Osteocyte (in vitro differentiated cells): ENCODE results near the gene KDM4B. TPM values are rescaled to one million over a fixed set of nuclear protein-coding genes. Genes with fewer than 3 reads are reported as not detected.
"Not testable (repeated sequence)": the region's sequence is repeated elsewhere in the genome, so short reads cannot be mapped to it uniquely, and the experiment has no call there.

Experiments
- DNase-seq: peaks from one replicate; pipeline ENCODE4 v3.0.0; 2021; ENCODE audit warnings: mixed read lengths; ENCODE audit not compliant: unreplicated experiment; ENCODE audit errors: extremely low spot score
- H3K27ac Mint-ChIP-seq: one replicate; pipeline ENCODE4 v1.8.0; 2021; ENCODE audit warnings: mild to moderate bottlenecking, mixed read lengths; ENCODE audit not compliant: unreplicated experiment
- H3K27me3 Mint-ChIP-seq: one replicate; pipeline ENCODE4 v1.8.0; 2021; ENCODE audit warnings: mixed read lengths; ENCODE audit not compliant: unreplicated experiment
- H3K36me3 Mint-ChIP-seq: one replicate; pipeline ENCODE4 v1.8.0; 2021; ENCODE audit warnings: mixed read lengths; ENCODE audit not compliant: unreplicated experiment
- H3K4me1 Mint-ChIP-seq: one replicate; pipeline ENCODE4 v1.8.0; 2021; ENCODE audit warnings: mixed read lengths; ENCODE audit not compliant: unreplicated experiment
- H3K4me3 Mint-ChIP-seq: one replicate; pipeline ENCODE4 v1.8.0; 2021; ENCODE audit warnings: mild to moderate bottlenecking, moderate library complexity, mixed read lengths; ENCODE audit not compliant: unreplicated experiment
- H3K9me3 Mint-ChIP-seq: one replicate; pipeline ENCODE4 v1.8.0; 2021; ENCODE audit warnings: mixed read lengths; ENCODE audit not compliant: unreplicated experiment
- CTCF ChIP-seq: fragments of 200-600 bp; sonication (generic); IDR thresholded peaks from 2 replicates; pipeline ENCODE4 v1.5.0; 2021; ENCODE audit warnings: antibody characterized with exemption, mild to moderate bottlenecking, moderate library complexity
- total RNA-seq: library from RNA; stranded (reverse); gene quantifications from 2 replicates; pipeline ENCODE4 v1.2.1, GENCODE V29; 2021

KDM4B gene
- total RNA-seq, 1 donor from 2014 or later: 49.0 TPM

GRCh38 chr19:4972509-4973230 lies 3.8 kb downstream of the KDM4B start:
- H3K27me3 Mint-ChIP-seq: no peaks in the 10 kb centered on the region
- H3K4me1 Mint-ChIP-seq: peaks cover 59% of the 10 kb centered on the region
- DNase-seq: no peak
- H3K9me3 Mint-ChIP-seq: no peaks in the 10 kb centered on the region
- no peak overlapping the region for H3K27ac Mint-ChIP-seq
- H3K4me3 Mint-ChIP-seq: no peak overlapping the region
- H3K36me3 Mint-ChIP-seq: peaks cover 5% of the 10 kb centered on the region
- TF ChIP-seq CTCF: no peak

GRCh38 chr19:4974880-4975469 lies 6.1 kb downstream of the KDM4B start:
- H3K27ac Mint-ChIP-seq: no peak overlapping the region
- no peaks in the 10 kb centered on the region for H3K27me3 Mint-ChIP-seq
- peaks cover 5% of the 10 kb centered on the region for H3K36me3 Mint-ChIP-seq
- no peak overlapping the region for H3K4me3 Mint-ChIP-seq
- peaks cover 71% of the 10 kb centered on the region for H3K4me1 Mint-ChIP-seq
- no peak for DNase-seq
- H3K9me3 Mint-ChIP-seq: no peaks in the 10 kb centered on the region
- TF ChIP-seq CTCF: no peak

- not testable (repeated sequence) for H3K27ac Mint-ChIP-seq, H3K9me3 Mint-ChIP-seq, H3K4me3 Mint-ChIP-seq
Observed at GRCh38 chr19:4975601-4976000, 6.7 kb downstream of the KDM4B start.

GRCh38 chr19:4976401-4977298 lies 7.7 kb downstream of the KDM4B start:
- no peak for DNase-seq
- peak overlapping the region; percentile 77 for H3K27ac Mint-ChIP-seq
- no peak for TF ChIP-seq CTCF
- peaks cover 61% of the 10 kb centered on the region for H3K4me1 Mint-ChIP-seq
- peaks cover 5% of the 10 kb centered on the region for H3K36me3 Mint-ChIP-seq
- H3K9me3 Mint-ChIP-seq: no peaks in the 10 kb centered on the region
- no peak overlapping the region for H3K4me3 Mint-ChIP-seq
- no peaks in the 10 kb centered on the region for H3K27me3 Mint-ChIP-seq

More at GRCh38 chr19:4975601-4976000, 6.7 kb downstream of the KDM4B start:
- H3K27me3 Mint-ChIP-seq, H3K36me3 Mint-ChIP-seq, DNase-seq: not testable (repeated sequence)
- peaks cover 68% of the 10 kb centered on the region for H3K4me1 Mint-ChIP-seq

- Mint-ChIP-seq H3K4me3 (no peak overlapping the region), H3K4me1 (peaks cover 55% of the 10 kb centered on the region), H3K9me3 (no peaks in the 10 kb centered on the region), H3K36me3 (peaks cover 5% of the 10 kb centered on the region), H3K27ac (peak overlapping the region; percentile 77), H3K27me3 (no peaks in the 10 kb centered on the region)
- DNase-seq: no peak
- no peak for TF ChIP-seq CTCF
Observed at GRCh38 chr19:4977299-4978174, 8.6 kb downstream of the KDM4B start.
